ENCODE measurements around the gene ANKRD12.

Gene ANKRD12

DNA sequence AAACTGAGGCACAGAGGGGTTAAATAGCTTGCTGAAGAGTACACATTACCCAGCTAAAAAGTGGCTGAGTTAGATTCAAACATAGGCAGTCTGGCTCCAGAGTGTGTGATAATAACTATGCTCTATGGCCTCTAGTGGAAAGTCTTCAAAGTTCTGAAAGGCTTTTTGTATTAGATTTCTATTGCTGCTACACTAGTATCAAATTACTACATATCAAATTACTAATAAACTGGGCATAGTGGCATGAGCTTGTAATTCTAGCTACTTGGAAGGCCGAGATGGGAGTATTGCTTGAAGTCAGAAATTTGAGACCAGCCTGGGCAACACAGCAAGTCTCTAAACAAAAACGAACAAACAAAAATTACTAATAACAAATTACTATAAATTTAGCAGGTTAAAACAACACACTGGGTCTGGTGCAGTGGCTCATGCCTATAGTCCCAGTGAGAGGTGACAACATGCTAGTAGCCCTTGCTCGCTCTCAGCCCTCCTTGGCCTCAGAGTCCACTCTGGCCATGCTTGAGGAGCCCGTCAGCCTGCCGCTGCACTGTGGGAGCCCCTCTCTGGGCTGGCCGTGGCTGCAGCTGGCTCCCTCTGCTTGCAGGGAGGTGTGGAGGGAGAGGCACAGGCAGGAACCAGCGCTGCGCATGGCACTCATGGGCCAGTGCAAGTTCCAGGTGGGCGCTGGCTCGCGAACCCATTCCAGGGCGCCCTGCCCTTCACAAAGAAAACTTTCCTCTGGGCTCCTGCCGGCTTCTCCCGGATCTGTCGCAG lies 159.8 kb downstream of the ANKRD12 start:
- DNase-seq, result no peak

DNA sequence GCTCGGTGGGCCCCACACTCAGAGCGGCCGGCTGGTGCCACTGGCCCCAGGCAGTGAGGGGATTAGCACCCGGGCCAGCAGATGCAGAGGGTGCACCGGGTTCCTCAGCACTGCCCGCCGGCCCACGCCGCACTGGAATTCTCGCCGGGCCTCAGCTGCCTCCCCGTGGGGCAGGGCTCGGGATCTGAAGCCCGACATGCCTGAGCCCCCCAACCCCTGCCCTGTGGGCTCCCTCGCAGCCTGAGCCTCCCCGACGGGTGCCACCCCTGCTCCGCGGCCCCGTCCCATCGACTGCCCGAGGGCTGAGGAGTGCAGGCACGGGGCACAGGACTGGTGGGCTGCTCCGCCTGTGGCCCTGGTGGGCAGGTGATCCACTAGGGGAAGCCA lies 160.4 kb downstream of the ANKRD12 start:
- no peak for DNase-seq

DNA sequence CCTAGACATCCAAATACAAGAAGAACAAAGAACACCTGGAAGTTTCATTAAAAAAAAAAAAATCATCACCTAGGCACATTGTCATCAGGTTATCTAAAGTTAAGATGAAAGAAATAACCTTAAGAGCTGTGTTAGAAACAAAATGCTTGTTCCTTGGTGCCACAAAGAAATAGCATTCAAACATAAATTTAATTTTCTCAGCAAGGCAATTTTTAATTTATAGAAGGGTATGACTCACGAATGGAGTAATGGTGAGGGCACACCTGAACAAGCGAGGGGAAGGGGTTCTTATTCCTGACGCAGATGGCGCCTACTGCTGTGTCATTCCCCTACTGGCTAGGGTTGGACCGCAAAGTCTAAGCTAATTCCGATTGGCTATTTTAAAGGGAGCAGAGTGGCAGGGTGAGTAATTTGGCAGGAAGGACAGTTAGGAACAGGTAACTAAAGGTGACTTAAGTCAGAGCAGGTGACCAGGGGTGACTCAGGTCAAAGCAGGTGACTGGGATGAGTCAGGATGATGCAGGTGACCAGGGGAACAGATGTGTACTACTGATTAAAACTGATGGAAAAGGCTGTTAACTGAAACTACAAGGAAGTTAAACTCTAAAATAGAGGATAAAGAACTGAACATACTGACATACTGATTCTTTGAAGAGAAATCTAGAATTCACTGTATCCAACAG lies 167.9 kb downstream of the ANKRD12 start:
- no peak for DNase-seq

DNA sequence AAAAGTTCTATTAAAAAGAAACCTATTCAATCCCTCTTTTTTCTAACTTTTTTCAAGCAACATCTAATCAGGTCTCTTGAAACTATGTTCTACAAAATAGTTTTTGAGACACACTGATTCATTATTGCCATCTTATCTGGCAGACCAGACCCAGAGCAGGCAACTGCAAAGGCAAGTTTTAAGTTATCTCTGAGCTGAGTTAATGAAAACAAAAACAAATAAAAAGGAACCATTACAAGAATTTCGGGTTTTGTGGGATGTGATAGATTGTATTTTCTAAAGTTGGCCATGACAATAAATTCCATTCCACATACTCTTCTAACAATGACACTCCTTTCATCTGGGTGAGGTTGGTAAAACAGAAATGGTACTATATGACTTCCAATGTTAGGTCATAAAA lies 182.8 kb downstream of the ANKRD12 start:
- no peak for DNase-seq

DNA sequence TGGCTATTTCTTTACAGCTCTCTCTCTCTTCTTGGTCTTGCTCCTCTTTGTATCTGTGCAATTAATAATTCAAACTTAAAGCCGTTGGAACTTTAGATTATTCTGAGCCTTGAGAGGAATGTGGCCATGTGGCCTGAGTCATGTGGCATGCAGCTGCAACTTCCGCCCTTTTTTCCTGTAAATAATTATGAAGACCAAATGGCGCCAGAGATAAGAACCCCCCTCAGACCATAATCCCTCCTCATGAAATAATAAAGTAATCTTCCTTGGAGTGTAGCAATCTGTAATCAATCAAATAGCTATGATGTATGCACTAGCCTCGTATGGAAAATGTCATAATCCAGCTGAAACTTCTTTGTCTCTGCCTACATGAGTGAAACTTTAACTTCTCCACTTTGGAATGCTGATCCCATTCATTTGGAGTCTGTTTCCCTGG lies 184.5 kb downstream of the ANKRD12 start:
- no peak for DNase-seq

DNA sequence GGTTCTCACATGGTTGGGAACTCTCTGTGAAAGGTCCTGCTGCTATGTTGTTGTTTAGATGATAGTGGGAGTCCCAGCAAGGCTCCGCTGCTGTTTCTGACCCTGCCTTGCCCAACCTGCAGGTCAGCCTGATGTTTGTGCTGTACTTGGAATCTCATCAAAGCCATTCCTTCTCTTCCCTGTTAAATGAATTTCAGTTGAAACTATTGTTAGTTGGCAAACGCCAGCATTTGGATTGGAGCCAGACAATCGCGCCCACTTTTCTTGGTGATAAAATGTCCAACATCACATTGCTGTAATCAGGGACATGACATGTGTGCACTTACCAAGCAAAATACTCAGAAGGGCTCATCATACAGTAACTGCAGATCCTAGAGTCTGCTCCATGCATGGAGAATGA lies 185.2 kb downstream of the ANKRD12 start:
- DNase-seq, result no peak

DNA sequence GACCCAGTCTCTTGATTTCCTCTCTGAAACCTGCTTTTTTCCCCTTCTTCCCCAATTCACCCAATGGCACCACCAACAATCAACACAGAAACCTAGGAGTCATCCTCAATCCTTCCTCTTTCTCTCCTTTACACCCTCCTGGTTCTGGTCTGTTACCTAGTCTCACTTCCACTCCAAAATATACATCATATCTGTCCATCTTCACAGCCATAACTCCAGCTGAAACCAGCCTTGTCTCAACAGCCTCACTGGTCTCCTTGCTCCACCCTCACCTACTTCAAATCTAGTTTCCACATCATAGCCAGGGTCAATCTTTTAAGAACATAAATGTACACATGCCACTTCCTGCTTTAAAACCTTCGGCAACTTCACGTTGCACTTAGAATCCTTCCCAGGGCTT lies 186.2 kb downstream of the ANKRD12 start:
- no peak for DNase-seq

DNA sequence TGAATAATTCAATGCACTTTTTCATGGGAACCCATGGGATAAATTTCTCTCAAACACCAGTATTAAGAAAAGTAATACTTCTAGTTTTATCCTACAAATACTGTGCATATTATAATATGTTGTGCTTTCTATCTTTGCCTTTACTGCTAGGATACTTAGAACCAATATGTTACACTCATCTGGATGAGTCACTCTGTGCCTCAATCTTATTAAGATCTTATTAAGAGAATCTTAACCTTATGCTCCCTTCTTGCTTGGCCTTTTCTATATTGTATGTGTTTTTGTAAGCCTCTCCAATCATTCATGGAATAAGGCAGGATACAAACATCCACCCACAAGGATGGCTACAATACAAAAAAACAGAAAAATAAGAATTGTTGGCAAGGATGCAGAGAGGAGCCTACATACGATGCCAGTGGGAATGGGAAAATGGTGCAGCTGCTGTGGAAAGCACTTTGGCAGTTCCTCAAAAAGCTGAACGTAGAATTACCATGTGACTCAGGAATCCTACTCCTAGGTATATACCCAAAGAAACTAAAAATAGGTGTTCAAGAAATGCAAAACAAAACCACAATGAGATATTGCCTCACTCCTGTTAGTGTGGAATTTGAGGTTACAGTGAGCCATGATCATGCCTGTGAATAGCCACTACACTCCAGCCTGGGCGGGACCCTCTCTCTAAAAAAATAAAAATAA lies 187.3 kb downstream of the ANKRD12 start:
- DNase-seq, result no peak

DNA sequence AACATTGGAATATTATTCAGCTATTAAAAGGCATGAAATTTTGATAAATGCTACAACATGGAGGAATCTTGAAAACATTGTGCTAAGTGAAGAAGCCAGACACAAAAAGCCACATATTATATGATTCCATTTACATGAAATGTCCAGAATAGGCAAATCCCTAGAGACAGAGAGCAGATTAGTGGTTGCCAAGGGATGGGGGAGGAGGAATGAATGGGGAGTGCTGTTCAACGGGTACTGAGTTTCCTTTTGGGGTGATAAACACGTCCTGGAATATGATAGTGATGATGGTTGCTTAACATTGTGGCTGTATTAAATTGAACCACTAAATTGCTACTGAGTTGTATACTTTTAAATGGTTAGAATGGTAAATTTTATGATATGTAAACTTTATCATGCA lies 189.1 kb downstream of the ANKRD12 start:
- DNase-seq, result no peak

DNA sequence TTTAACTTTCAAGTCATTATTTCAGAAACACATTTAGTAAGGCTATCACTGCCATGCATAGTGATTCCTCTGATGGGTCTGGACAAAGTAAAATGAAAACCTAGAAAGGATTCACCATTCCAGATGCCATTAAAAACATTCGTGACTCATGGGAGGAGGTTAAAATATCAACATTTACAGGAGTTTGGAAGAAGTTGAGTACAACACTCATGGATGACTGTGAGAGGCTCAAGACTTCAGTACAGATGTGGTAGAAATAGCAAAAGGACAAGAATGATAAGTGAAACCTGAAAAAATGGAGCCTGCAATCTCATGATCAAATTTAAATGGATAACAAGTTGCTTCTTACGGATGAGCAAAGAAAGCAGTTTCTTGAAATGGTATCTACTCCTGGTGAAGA lies 192.2 kb downstream of the ANKRD12 start:
- no peak for DNase-seq

DNA sequence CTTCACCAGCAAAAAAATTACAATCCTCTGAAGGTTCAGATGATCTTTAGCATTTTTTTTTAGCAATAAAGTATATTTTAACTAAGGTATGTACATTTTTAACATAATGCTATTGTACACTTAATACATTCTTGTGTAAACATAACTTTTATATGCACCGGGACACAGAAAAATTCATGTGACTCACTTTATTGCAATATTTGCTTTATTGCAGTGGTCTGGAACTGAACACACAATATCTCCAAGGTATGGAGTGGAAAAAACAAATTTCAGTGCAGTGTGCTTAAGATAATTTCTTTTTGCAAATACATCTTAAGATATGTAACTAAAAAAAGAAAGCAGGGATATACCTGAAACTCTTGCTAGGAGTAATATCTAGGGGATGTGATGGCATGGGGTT lies 192.9 kb downstream of the ANKRD12 start:
- DNase-seq, result no peak

DNA sequence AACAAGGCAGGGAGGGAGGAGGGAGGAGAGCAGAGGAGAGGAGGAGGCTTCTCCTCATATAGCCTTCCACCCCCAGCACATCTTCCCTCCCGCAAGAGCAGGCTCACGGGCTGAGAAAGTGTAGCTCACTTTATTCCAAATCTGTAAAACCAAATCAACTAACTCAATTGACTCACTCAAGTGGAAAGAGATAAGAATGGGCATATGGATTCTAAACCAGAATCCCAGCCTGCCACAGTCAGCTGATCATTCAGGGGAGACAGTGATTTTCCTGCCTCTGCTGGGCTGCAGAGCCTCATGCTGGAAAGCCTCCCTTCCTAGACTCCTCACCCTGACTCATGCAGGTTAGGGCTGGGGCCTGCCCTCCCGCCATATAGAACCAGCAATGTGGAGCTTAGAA lies 193.8 kb downstream of the ANKRD12 start:
- DNase-seq, result no peak

DNA sequence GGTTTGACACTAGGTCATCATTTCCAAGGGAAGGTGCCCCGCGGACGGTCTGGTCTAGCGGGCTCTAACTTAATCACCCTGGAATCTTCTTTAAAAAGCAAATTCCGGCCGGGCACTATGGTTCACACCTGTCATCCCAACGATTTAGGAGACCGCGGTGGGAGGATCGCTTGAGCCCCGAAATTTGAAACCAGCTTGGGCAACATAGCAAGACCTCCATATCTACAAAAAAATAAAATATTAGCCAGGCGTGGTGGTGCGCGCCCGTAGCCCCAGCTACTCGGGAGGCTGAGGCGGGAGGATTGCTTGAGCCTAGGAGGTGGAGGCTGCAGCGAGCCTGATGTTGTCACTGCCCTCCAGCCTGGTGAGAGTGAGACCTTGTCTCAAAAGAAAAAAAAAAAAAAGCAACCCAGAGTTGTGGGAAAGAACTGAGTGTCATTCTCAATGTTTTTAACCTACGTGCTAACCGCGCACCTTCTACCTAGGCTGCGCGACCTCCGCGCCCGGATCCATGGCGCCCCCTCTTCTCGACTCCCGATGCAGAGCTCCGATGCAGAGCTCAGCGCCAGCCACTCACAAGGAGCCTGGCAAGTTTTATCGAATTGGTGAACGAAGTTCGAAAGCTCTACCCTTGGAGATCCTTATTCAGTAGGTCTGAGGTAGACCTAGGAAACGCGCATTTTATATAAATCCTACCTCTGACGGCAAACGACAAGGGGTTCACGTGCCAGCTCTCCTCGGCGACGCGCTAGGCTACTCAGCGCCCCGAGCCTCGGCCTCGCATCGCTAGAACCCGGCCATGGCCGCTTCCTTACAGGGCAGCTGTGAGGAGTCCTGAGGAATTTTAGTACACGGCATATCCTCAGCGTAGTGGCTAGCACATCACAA lies 197.1 kb downstream of the ANKRD12 start:
- peak; percentile 36 for DNase-seq

DNA sequence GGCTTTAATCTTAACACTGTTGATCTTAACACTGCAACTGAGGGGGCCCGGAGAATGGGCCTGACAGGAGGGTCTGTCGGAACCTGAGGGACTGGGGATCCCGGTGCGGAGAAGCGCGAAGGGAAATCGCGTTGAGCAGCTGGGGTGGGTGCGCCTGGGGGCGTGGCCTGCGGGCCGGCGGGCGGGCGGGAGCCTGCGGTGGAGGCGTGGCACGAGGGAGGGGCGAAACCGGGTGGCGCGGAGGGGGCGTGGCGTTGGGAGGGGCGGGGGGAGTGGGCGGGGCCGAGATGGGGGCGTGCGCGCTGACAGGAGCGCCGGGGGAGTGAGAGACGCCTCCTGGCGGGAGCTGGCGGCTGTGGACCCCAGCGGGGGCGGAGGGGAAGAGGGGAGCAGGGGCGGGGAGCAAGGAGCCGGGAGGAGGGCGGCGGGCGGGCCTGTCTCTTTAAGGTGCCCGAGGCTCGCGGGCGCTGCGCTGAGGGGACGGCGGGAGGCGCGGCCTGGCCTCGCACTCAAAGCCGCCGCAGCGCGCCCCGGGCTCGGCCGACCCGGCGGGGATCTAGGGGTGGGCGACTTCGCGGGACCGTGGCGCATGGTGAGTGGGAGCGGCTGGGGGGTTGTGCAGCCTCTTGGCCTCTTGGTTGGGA lies 197.9 kb downstream of the ANKRD12 start, which contains the start of gene TWSG1:
TWSG1 (plus strand) TSS at position 445 of the 644 bp plus-strand sequence. CDS start 2,457 bp downstream, outside the sequence.
- DNase-seq, result peak; percentile 91

DNA sequence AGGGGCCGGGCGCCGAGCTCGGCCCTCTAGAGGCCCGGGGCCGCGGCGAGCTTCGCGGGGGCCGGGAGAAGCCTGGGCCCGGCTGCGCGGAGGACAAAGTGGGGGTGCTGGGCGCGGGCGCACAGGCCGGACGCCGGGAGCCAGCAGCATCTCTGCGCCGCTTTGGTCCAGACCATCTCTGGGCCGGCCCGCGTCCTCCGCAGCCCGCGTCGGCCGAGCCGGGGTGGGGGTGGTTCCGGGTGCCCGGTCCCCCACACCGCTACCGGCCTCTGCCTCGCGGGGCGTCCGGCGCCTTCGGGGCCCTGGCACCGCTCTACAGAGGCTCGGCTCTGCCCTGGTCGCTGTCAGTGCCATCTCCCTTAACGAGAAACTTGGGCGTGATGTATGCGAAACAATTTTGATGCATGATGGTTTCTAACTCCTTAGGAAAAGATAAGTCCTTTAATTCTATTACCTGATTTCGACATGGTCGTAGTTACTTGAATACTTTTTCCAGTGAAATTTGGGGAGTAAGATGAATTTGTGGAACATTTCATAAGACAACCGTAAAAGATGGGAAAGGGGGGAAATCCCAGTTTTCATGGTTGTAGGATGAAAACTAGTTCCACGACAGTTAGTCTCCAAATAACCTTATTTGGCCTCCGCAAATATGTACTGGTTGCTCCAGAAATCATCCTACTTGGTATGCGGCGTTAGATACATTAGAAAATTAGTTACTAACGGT lies 198.6 kb downstream of the ANKRD12 start:
- DNase-seq, result peak; percentile 19
